ENCODE results near the gene PLEKHJ1.

DNA sequence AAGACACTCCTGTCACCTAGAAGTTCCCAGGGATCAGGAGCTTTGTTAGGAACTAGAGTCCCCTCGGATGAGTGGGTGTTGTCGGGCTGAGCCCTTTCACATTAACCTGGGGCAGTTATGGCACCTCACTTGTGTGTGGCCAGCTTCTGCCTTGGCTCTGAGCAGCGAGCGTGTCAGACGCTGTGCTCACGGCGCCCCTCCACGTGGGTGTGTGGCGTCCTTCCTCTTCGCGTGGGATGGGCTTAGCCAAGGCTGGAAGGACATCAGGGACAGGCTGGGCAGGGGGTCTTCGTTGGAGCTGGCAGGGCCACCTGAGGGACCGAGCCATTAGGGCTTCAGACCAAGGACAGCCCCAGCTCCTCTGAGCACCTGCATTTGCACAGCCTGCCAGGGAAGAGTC is 49.0 kb downstream of the PLEKHJ1 start:
- TF ChIP-seq, protein P1, sequence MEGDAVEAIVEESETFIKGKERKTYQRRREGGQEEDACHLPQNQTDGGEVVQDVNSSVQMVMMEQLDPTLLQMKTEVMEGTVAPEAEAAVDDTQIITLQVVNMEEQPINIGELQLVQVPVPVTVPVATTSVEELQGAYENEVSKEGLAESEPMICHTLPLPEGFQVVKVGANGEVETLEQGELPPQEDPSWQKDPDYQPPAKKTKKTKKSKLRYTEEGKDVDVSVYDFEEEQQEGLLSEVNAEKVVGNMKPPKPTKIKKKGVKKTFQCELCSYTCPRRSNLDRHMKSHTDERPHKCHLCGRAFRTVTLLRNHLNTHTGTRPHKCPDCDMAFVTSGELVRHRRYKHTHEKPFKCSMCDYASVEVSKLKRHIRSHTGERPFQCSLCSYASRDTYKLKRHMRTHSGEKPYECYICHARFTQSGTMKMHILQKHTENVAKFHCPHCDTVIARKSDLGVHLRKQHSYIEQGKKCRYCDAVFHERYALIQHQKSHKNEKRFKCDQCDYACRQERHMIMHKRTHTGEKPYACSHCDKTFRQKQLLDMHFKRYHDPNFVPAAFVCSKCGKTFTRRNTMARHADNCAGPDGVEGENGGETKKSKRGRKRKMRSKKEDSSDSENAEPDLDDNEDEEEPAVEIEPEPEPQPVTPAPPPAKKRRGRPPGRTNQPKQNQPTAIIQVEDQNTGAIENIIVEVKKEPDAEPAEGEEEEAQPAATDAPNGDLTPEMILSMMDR (IDR thresholded peaks at IDR 0.05), result no peak
- no peak for TF ChIP-seq POLR2A (IDR thresholded peaks at IDR 0.05)
